KOPT-K1 (cell line): ENCODE data around the gene ISLR2.
"Not testable (repeated sequence)": the region's sequence is repeated elsewhere in the genome, so short reads cannot be mapped to it uniquely, and the experiment has no call there.

Experiments used
- H3K27ac ChIP-seq: fragments of 200-600 bp; sonication (generic); 2 replicates; pipeline ENCODE4 v1.5.1; 2016; ENCODE audit warnings: antibody characterized with exemption, mild to moderate bottlenecking, low read depth, low read length; ENCODE audit not compliant: poor library complexity, severe bottlenecking
- H3K36me3 ChIP-seq: fragments of 200-600 bp; sonication (generic); 2 replicates; pipeline ENCODE4 v1.5.1; 2017; ENCODE audit warnings: antibody characterized with exemption, mild to moderate bottlenecking, low read length, moderate library complexity; ENCODE audit not compliant: insufficient read depth
- H3K9me3 ChIP-seq: fragments of 200-600 bp; sonication (generic); 2 replicates; pipeline ENCODE4 v1.5.1; 2017; ENCODE audit warnings: antibody characterized with exemption, low read length, mild to moderate bottlenecking; ENCODE audit not compliant: insufficient read depth, poor library complexity, severe bottlenecking

Gene ISLR2

GRCh38 chr15:74136540-74136813 lies 6.1 kb downstream of the ISLR2 start:
- Histone ChIP-seq H3K9me3 (peaks cover 9% of the 10 kb centered on the region), H3K27ac (no peak overlapping the region), H3K36me3 (no peaks in the 10 kb centered on the region)

GRCh38 chr15:74136814-74137536 lies 6.6 kb downstream of the ISLR2 start:
- Histone ChIP-seq H3K9me3 (peaks cover 9% of the 10 kb centered on the region), H3K27ac (no peak overlapping the region), H3K36me3 (no peaks in the 10 kb centered on the region)

GRCh38 chr15:74137537-74137894 lies 7.1 kb downstream of the ISLR2 start:
- no peaks in the 10 kb centered on the region for H3K36me3 ChIP-seq
- H3K9me3 ChIP-seq = peaks cover 9% of the 10 kb centered on the region
- no peak overlapping the region for H3K27ac ChIP-seq

- no peak overlapping the region for H3K27ac ChIP-seq
- no peaks in the 10 kb centered on the region for H3K36me3 ChIP-seq
- H3K9me3 ChIP-seq = peaks cover 9% of the 10 kb centered on the region
Observed at GRCh38 chr15:74138642-74139041, 8.3 kb downstream of the ISLR2 start.

- Histone ChIP-seq H3K27ac (no peak overlapping the region), H3K9me3 (peaks cover 2% of the 10 kb centered on the region), H3K36me3 (no peaks in the 10 kb centered on the region)
Observed at GRCh38 chr15:74141591-74141990, 11.2 kb downstream of the ISLR2 start.

- no peaks in the 10 kb centered on the region for H3K36me3 ChIP-seq
- no peak overlapping the region for H3K27ac ChIP-seq
- peaks cover 6% of the 10 kb centered on the region for H3K9me3 ChIP-seq
Observed at GRCh38 chr15:74144153-74144775, 13.9 kb downstream of the ISLR2 start.

GRCh38 chr15:74146277-74146800 lies 16.0 kb downstream of the ISLR2 start:
- peaks cover 6% of the 10 kb centered on the region for H3K9me3 ChIP-seq
- no peak overlapping the region for H3K27ac ChIP-seq

GRCh38 chr15:74147051-74147450 lies 16.7 kb downstream of the ISLR2 start:
- no peaks in the 10 kb centered on the region for H3K36me3 ChIP-seq
- H3K9me3 ChIP-seq = peaks cover 6% of the 10 kb centered on the region
- H3K27ac ChIP-seq = no peak overlapping the region

More at GRCh38 chr15:74146277-74146800, 16.0 kb downstream of the ISLR2 start:
- no peaks in the 10 kb centered on the region for H3K36me3 ChIP-seq

- H3K9me3 ChIP-seq = no peaks in the 10 kb centered on the region
- H3K27ac ChIP-seq = no peak overlapping the region
- no peaks in the 10 kb centered on the region for H3K36me3 ChIP-seq
Observed at GRCh38 chr15:74155766-74156417, 25.5 kb downstream of the ISLR2 start.

- Histone ChIP-seq H3K27ac (no peak overlapping the region), H3K9me3 (no peaks in the 10 kb centered on the region), H3K36me3 (no peaks in the 10 kb centered on the region)
Observed at GRCh38 chr15:74156678-74157411, 26.5 kb downstream of the ISLR2 start.

GRCh38 chr15:74157868-74158827 lies 27.8 kb downstream of the ISLR2 start:
- no peaks in the 10 kb centered on the region for H3K36me3 ChIP-seq
- H3K9me3 ChIP-seq = no peaks in the 10 kb centered on the region
- H3K27ac ChIP-seq = no peak overlapping the region

- no peaks in the 10 kb centered on the region for H3K9me3 ChIP-seq
- no peaks in the 10 kb centered on the region for H3K36me3 ChIP-seq
- H3K27ac ChIP-seq = no peak overlapping the region
Observed at GRCh38 chr15:74158855-74159650, 28.7 kb downstream of the ISLR2 start.

GRCh38 chr15:74159773-74160172 lies 29.4 kb downstream of the ISLR2 start:
- Histone ChIP-seq H3K27ac (no peak overlapping the region), H3K9me3 (no peaks in the 10 kb centered on the region), H3K36me3 (no peaks in the 10 kb centered on the region)

GRCh38 chr15:74160390-74160789 lies 30.0 kb downstream of the ISLR2 start:
- H3K9me3 ChIP-seq, H3K27ac ChIP-seq, H3K36me3 ChIP-seq: not testable (repeated sequence)
